K562 (cell line): ENCODE measurements around the gene FBXO28. TPM values are rescaled to one million over a fixed set of nuclear protein-coding genes. Genes with fewer than 3 reads are reported as not detected.

Source experiments
- CREB1 ChIP-seq, 2 experiments: sonication (generic) in 1 of 2; formaldehyde crosslinking in 1 of 2; IDR thresholded peaks; 2 replicates each; pipeline versions ENCODE4 v1.6.1 to v1.8.0; 2012 to 2022; ENCODE audit warnings: inconsistent platforms in 1 of 2, mild to moderate bottlenecking in 1 of 2, missing genetic modification reagents in 1 of 2, moderate library complexity in 1 of 2
- CTBP1 ChIP-seq: fragments of 450-650 bp; IDR thresholded peaks from 2 replicates; pipeline ENCODE4 v1.6.1; 2016; ENCODE audit warnings: borderline replicate concordance
- FOXJ3 ChIP-seq: sonication (generic); formaldehyde crosslinking; IDR thresholded peaks from 2 replicates; pipeline ENCODE4 v1.4.0; 2020; ENCODE audit warnings: mild to moderate bottlenecking, missing genetic modification reagents
- TAL1 ChIP-seq: fragments of 450-650 bp; IDR thresholded peaks from 2 replicates; pipeline ENCODE4 v1.6.1; 2016; ENCODE audit warnings: mild to moderate bottlenecking
- TGIF2 ChIP-seq: sonication (generic); formaldehyde crosslinking; IDR thresholded peaks from 2 replicates; pipeline ENCODE4 v1.8.1; 2022; ENCODE audit warnings: mild to moderate bottlenecking, missing genetic modification reagents, moderate library complexity
- ZNF316 ChIP-seq: fragments of 450-650 bp; IDR thresholded peaks from 2 replicates; pipeline ENCODE4 v1.6.1; 2016
- polyA plus RNA-seq, 8 experiments: library from polyadenylated mRNA; depleted of rRNA in 4 of 8; stranded (reverse) in 5 of 8; unstranded in 3 of 8; fragments of >200 nt; fragmentation: Nextera tagmentation in 2 of 8; fragmentation: Illumina TruSeq in 1 of 8; extraction: Ambion mirVana in 2 of 8; extraction: Trizol in 1 of 8; gene quantifications; 2 replicates each; pipeline versions ENCODE4 v1.2.1 to v1.2.3, GENCODE V29; 2011 to 2014; ENCODE audit warnings: inconsistent platforms in 1 of 8, missing spikeins in 1 of 8
- total RNA-seq, 7 experiments: library from RNA; depleted of rRNA in 6 of 7; stranded (reverse); fragments of >200 nt in 6 of 7; fragmentation: Illumina TruSeq in 2 of 7; extraction: Trizol in 2 of 7; gene quantifications; 2 replicates each; pipeline versions ENCODE4 v1.2.1 to v1.2.3, GENCODE V29; 2011 to 2021; ENCODE audit warnings: low replicate concordance in 1 of 7
- TF ChIP-seq, protein P1 (sequence below), 2 experiments: fragments of 450-650 bp in 1 of 2; IDR thresholded peaks; 2 replicates each; pipeline ENCODE4 v1.6.1; 2011 to 2017; ENCODE audit warnings: low read depth in 2 of 2, antibody characterized with exemption in 1 of 2, borderline replicate concordance in 1 of 2, low read length in 1 of 2, mild to moderate bottlenecking in 1 of 2, mixed read lengths in 1 of 2; ENCODE audit not compliant: control insufficient read depth in 1 of 2
- TF ChIP-seq, protein P2 (sequence below): fragments of 450-650 bp; formaldehyde crosslinking; IDR thresholded peaks from 2 replicates; pipeline ENCODE4 v1.4.0; 2020; ENCODE audit warnings: mild to moderate bottlenecking, moderate library complexity
- TF ChIP-seq, protein P3 (sequence below), 3 experiments: fragments of 200-800 bp in 1 of 3; fragments of 250-450 bp in 1 of 3; fragments of 450-650 bp in 1 of 3; sonication (Bioruptor Pico) in 1 of 3; sonication (Bioruptor generic) in 1 of 3; formaldehyde crosslinking in 1 of 3; IDR thresholded peaks; 2 replicates each; pipeline versions ENCODE4 v1.6.1 to v1.8.0; 2016 to 2022; ENCODE audit warnings: mild to moderate bottlenecking in 2 of 3, missing genetic modification characterization in 2 of 3, missing compliant biosample characterization in 1 of 3, moderate library complexity in 1 of 3
- TF ChIP-seq, protein P4 (sequence below): fragments of 450-650 bp; IDR thresholded peaks from 2 replicates; pipeline ENCODE4 v1.6.1; 2018; ENCODE audit not compliant: partially characterized antibody
- TF ChIP-seq, protein P5 (sequence below): sonication (generic); formaldehyde crosslinking; IDR thresholded peaks from 2 replicates; pipeline ENCODE4 v1.9.0; 2022; ENCODE audit warnings: mild to moderate bottlenecking, missing genetic modification reagents

The FBXO28 gene
- total and polyA plus RNA-seq, 9 of the 15 experiments (the other 6 are each of a cell fraction or from before 2014, with no cell fraction given), result 4.1 to 34.8 (median 25.3) TPM

DNA sequence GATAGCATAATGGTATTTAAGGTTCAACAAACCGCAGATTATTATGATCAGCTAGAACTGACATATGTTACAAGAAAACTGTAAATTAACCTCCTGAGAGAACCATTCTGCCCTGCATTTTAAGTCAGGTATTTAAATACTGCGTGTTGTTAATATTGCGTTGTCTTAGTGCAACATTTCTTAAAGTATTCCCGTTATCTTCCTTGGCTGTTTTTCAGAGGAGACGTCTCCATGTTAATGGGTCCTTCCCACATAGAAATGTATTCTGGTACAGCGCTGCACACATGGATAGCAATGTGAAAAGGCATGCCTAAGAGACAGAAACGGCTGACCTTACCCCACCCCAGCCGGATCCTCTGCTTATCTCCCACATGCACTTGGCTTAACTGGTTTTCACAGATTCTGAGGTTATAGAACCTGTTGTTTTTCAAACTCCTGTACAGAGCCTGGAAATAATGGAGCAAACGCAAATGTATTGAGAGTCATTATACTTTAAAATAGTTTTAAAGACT, 46.3 kb downstream of the FBXO28 start (continued):
- TF ChIP-seq, protein P1, sequence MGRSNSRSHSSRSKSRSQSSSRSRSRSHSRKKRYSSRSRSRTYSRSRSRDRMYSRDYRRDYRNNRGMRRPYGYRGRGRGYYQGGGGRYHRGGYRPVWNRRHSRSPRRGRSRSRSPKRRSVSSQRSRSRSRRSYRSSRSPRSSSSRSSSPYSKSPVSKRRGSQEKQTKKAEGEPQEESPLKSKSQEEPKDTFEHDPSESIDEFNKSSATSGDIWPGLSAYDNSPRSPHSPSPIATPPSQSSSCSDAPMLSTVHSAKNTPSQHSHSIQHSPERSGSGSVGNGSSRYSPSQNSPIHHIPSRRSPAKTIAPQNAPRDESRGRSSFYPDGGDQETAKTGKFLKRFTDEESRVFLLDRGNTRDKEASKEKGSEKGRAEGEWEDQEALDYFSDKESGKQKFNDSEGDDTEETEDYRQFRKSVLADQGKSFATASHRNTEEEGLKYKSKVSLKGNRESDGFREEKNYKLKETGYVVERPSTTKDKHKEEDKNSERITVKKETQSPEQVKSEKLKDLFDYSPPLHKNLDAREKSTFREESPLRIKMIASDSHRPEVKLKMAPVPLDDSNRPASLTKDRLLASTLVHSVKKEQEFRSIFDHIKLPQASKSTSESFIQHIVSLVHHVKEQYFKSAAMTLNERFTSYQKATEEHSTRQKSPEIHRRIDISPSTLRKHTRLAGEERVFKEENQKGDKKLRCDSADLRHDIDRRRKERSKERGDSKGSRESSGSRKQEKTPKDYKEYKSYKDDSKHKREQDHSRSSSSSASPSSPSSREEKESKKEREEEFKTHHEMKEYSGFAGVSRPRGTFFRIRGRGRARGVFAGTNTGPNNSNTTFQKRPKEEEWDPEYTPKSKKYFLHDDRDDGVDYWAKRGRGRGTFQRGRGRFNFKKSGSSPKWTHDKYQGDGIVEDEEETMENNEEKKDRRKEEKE (IDR thresholded peaks at IDR 0.05; ENCODE audit: borderline replicate concordance in 1 of 2, control insufficient read depth in 1 of 2, low read depth in 2 of 2, low read length in 1 of 2), result 0 out of 4 replicates have a peak, but pooled peaks of 1 of the 2 experiments have one; percentile 67
- no peak for TF ChIP-seq FOXJ3
- TF ChIP-seq CTBP1, result peak; percentile 91
- TF ChIP-seq, protein P2, sequence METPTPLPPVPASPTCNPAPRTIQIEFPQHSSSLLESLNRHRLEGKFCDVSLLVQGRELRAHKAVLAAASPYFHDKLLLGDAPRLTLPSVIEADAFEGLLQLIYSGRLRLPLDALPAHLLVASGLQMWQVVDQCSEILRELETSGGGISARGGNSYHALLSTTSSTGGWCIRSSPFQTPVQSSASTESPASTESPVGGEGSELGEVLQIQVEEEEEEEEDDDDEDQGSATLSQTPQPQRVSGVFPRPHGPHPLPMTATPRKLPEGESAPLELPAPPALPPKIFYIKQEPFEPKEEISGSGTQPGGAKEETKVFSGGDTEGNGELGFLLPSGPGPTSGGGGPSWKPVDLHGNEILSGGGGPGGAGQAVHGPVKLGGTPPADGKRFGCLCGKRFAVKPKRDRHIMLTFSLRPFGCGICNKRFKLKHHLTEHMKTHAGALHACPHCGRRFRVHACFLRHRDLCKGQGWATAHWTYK (CRISPR knock-in tag), result no peak
- TF ChIP-seq, protein P3, sequence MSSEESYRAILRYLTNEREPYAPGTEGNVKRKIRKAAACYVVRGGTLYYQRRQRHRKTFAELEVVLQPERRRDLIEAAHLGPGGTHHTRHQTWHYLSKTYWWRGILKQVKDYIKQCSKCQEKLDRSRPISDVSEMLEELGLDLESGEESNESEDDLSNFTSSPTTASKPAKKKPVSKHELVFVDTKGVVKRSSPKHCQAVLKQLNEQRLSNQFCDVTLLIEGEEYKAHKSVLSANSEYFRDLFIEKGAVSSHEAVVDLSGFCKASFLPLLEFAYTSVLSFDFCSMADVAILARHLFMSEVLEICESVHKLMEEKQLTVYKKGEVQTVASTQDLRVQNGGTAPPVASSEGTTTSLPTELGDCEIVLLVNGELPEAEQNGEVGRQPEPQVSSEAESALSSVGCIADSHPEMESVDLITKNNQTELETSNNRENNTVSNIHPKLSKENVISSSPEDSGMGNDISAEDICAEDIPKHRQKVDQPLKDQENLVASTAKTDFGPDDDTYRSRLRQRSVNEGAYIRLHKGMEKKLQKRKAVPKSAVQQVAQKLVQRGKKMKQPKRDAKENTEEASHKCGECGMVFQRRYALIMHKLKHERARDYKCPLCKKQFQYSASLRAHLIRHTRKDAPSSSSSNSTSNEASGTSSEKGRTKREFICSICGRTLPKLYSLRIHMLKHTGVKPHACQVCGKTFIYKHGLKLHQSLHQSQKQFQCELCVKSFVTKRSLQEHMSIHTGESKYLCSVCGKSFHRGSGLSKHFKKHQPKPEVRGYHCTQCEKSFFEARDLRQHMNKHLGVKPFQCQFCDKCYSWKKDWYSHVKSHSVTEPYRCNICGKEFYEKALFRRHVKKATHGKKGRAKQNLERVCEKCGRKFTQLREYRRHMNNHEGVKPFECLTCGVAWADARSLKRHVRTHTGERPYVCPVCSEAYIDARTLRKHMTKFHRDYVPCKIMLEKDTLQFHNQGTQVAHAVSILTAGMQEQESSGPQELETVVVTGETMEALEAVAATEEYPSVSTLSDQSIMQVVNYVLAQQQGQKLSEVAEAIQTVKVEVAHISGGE (CRISPR knock-in tag; IDR thresholded peaks at IDR 0.05), result peak in 1 of 3 experiments; percentile 77; a peak in 2 of 6 replicates
- TF ChIP-seq ZNF316, result peak; percentile 83
- TF ChIP-seq, protein P4, sequence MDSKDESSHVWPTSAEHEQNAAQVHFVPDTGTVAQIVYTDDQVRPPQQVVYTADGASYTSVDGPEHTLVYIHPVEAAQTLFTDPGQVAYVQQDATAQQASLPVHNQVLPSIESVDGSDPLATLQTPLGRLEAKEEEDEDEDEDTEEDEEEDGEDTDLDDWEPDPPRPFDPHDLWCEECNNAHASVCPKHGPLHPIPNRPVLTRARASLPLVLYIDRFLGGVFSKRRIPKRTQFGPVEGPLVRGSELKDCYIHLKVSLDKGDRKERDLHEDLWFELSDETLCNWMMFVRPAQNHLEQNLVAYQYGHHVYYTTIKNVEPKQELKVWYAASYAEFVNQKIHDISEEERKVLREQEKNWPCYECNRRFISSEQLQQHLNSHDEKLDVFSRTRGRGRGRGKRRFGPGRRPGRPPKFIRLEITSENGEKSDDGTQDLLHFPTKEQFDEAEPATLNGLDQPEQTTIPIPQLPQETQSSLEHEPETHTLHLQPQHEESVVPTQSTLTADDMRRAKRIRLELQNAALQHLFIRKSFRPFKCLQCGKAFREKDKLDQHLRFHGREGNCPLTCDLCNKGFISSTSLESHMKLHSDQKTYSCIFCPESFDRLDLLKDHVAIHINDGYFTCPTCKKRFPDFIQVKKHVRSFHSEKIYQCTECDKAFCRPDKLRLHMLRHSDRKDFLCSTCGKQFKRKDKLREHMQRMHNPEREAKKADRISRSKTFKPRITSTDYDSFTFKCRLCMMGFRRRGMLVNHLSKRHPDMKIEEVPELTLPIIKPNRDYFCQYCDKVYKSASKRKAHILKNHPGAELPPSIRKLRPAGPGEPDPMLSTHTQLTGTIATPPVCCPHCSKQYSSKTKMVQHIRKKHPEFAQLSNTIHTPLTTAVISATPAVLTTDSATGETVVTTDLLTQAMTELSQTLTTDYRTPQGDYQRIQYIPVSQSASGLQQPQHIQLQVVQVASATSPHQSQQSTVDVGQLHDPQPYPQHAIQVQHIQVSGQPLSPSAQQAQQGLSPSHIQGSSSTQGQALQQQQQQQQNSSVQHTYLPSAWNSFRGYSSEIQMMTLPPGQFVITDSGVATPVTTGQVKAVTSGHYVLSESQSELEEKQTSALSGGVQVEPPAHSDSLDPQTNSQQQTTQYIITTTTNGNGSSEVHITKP, result peak; percentile 70
- peak; percentile 80 for TF ChIP-seq CREB1 (IDR thresholded peaks at IDR 0.05)
- TF ChIP-seq CREB1 (CRISPR knock-in tag; IDR thresholded peaks at IDR 0.05), result peak; percentile 30; the same call in 1 of the 2 replicates
- TF ChIP-seq, protein P5, sequence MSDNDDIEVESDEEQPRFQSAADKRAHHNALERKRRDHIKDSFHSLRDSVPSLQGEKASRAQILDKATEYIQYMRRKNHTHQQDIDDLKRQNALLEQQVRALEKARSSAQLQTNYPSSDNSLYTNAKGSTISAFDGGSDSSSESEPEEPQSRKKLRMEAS (CRISPR knock-in tag), result peak; percentile 65
- TF ChIP-seq TAL1, result peak; percentile 97
- no peak for TF ChIP-seq TGIF2 (CRISPR knock-in tag)
